Measurements from ENCODE around the gene PHB1.

GRCh38 chr17:49387498-49388289 lies 27.0 kb downstream of the PHB1 start:
- no peak for TF ChIP-seq CTCF (optimal IDR thresholded peaks at IDR 0.05 in 1 of 3, IDR thresholded peaks at IDR 0.05 in 1 of 3, conservative IDR thresholded peaks at IDR 0.05 in 1 of 3; ENCODE audit: extremely low read depth in 1 of 3, insufficient read depth in 2 of 3, low read length in 3 of 3)
- TF ChIP-seq EZH2 (IDR thresholded peaks at IDR 0.05; ENCODE audit: low read length): no peak

Measured in keratinocyte (primary cell).